Measurements from ENCODE around the gene KCNC1. TPM values are rescaled to one million over a fixed set of nuclear protein-coding genes. Genes with fewer than 3 reads are reported as not detected.

Gene KCNC1
- not detected for total RNA-seq

DNA sequence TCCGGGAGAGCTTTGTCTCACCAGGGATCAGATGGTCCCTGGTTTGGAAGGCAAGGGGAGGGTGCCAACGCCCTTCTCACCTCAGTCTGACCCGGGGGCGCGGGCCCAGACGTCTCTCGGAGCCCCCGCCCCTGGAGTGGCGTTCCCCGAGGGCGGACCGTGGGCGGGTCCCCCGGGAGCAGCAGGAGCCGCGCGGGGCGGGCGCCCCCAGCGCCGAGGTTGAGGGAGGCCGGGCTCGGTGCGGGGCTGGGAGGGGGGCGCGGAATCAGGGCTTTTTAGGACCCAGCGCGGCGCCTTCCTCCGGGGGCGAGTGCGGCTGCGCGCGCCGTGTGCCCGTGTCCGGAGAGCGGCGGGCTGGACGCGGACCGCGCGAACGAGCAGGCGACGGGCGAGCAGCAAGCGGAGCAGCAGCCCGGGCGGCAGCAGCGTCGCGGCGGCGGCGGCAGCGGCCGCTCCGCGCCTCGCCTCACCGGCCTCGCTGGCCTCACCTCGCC is at the start of gene KCNC1:
Gene KCNC1 (plus strand): TSS at position 364 of the 494 bp plus-strand sequence. CDS start 1,222 bp downstream, outside the sequence.
- 0% methylated on average over 6 to 17 of the region's 66 CpGs for WGBS, 2 donors
- Histone ChIP-seq H3K4me1 (peaks cover 0 to 23% (median 9%) of the 10 kb centered on the region in 4 donors), H3K9me3 (no peaks in the 10 kb centered on the region), H3K4me3 (peak within 1 kb of the TSS; percentile 18 to 49 (median 26)), H3K27ac (no peak within 1 kb of the TSS), H3K36me3 (no peaks in the 10 kb centered on the region), H3K27me3 (peaks cover 0 to 86% of the 10 kb centered on the region in 2 donors)
- TF ChIP-seq, protein P1, sequence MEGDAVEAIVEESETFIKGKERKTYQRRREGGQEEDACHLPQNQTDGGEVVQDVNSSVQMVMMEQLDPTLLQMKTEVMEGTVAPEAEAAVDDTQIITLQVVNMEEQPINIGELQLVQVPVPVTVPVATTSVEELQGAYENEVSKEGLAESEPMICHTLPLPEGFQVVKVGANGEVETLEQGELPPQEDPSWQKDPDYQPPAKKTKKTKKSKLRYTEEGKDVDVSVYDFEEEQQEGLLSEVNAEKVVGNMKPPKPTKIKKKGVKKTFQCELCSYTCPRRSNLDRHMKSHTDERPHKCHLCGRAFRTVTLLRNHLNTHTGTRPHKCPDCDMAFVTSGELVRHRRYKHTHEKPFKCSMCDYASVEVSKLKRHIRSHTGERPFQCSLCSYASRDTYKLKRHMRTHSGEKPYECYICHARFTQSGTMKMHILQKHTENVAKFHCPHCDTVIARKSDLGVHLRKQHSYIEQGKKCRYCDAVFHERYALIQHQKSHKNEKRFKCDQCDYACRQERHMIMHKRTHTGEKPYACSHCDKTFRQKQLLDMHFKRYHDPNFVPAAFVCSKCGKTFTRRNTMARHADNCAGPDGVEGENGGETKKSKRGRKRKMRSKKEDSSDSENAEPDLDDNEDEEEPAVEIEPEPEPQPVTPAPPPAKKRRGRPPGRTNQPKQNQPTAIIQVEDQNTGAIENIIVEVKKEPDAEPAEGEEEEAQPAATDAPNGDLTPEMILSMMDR (IDR thresholded peaks at IDR 0.05), result no peak
- TF ChIP-seq EP300 (IDR thresholded peaks at IDR 0.05), result no peak
- no peak for TF ChIP-seq POLR2A (IDR thresholded peaks at IDR 0.05)
- DNase-seq (ENCODE audit: low spot score in 2 of 2), result no peak

DNA sequence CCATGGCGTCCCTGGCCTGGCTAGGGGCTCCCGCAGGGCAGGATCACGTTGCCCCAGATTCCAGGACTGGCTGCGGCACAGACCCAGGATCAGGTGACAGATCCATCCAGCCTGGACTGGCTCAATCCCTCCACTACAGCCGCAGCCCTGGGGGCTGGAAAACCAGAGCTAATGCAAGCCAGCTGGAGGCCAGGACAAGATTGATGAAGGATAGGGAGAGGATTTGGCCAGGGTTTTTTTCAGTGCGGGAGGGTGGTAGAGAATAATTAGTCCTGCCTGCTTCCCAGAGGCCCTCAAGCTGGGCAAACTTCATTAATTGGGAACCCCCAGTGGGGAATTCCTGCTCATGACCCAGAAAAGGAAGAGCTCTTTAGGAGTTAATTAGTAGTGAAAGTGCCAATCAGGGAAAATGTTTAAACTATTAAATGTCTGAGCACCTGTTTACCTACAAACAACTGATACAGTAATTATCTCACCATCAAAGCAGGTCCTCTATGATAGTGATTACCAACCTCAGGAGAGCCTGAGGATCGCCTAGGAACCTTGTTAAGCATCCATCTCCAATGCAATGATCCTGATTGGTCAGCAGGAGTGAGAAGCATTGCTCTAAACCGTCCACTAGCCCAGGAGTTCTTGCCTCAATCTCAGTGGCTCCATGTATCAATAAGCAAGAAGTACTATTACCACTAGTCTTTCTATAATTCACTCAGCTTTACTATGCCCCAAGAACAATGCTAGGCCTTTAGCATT is 48.2 kb upstream of the KCNC1 start:
- no peaks in the 10 kb centered on the region for H3K36me3 ChIP-seq
- 28 to 32% methylated on average over 7 to 8 of the region's 8 CpGs for WGBS, 2 donors
- no peaks in the 10 kb centered on the region for H3K9me3 ChIP-seq
- no peak overlapping the region for H3K27ac ChIP-seq
- no peak overlapping the region for H3K4me3 ChIP-seq
- TF ChIP-seq EP300 (IDR thresholded peaks at IDR 0.05), result no peak
- no peak for TF ChIP-seq POLR2A (IDR thresholded peaks at IDR 0.05)
- TF ChIP-seq, protein P1 (IDR thresholded peaks at IDR 0.05), result no peak
- no peaks in the 10 kb centered on the region for H3K4me1 ChIP-seq
- peaks cover 0 to 5% of the 10 kb centered on the region in 2 donors for H3K27me3 ChIP-seq
- DNase-seq (ENCODE audit: low spot score in 2 of 2), result no peak

DNA sequence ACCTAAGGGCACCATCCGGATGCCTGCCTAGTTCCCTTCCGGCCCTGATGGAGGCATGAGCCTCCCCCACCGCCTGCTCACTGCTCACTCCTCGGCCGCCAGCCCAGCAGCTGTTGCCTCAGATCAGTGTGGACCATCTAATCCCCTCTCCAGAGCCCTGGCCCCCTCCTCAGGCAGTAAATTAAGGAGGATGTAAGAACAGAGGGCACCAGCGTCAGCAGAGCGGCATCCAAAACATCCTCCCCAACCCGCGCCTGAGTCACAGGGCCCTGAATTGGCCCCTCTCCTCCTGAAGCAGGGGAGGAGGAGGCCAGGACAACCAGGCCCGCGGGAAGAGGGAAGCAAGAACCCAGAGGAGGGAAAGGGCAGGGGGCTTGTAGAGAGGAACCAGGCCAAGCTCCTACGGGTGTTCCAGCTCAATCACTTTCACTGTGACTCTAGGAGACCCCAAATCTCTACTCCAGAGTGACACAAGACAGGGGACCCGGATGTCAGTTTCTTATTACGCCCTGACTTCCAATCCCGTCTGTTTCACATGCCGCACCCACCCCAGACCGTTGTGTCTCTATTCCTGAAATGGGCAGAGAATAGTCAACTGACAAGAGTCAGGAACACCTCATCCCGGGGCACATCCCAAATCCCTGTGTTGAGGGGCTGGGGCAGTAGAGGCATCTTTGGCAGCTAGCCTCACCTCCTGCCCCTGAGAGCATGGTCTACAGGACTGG is 46.5 kb upstream of the KCNC1 start:
- no peak overlapping the region for H3K4me3 ChIP-seq
- 85% methylated on average over 18 of the region's 18 CpGs for WGBS, 2 donors
- no peaks in the 10 kb centered on the region for H3K9me3 ChIP-seq

DNA sequence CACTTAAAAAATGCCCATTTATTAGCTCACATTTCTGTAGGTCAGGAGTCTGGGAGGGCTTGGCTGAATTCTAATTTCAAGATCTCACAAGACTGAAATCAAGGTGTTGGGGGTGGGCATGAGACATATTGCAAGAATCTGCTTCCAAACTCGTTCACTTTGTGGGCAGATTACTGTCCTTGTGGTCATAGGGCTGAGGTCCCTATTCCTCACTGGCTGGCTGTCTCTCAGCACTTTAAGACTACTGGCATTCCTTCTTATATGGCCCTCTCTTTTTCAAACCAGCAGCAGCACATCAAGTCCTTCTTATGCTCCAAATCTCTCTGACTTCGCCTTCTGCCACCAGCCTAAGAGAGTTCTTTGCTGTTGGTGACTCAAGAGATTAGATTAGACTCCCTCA is 43.0 kb upstream of the KCNC1 start:
- peaks cover 0 to 26% of the 10 kb centered on the region in 2 donors for H3K27me3 ChIP-seq
- H3K9me3 ChIP-seq, result no peaks in the 10 kb centered on the region
- H3K27ac ChIP-seq, result no peak overlapping the region
- WGBS, 2 donors, result 39 to 60% methylated on average over 2 of the region's 2 CpGs
- no peak for DNase-seq (ENCODE audit: low spot score in 2 of 2)
- no peaks in the 10 kb centered on the region for H3K36me3 ChIP-seq
- no peak overlapping the region for H3K4me3 ChIP-seq
- TF ChIP-seq, protein P1 (IDR thresholded peaks at IDR 0.05), result no peak
- TF ChIP-seq EP300 (IDR thresholded peaks at IDR 0.05) (no peak), POLR2A (IDR thresholded peaks at IDR 0.05) (no peak)
- no peaks in the 10 kb centered on the region for H3K4me1 ChIP-seq

More for the DNA sequence above, 46.5 kb upstream of the KCNC1 start:
- no peak for TF ChIP-seq EP300 (IDR thresholded peaks at IDR 0.05)
- TF ChIP-seq POLR2A (IDR thresholded peaks at IDR 0.05), result no peak
- TF ChIP-seq, protein P1 (IDR thresholded peaks at IDR 0.05), result no peak
- Histone ChIP-seq H3K27ac (no peak overlapping the region), H3K27me3 (peaks cover 0 to 5% of the 10 kb centered on the region in 2 donors), H3K36me3 (no peaks in the 10 kb centered on the region), H3K4me1 (no peaks in the 10 kb centered on the region)
- no peak for DNase-seq (ENCODE audit: low spot score in 2 of 2)

DNA sequence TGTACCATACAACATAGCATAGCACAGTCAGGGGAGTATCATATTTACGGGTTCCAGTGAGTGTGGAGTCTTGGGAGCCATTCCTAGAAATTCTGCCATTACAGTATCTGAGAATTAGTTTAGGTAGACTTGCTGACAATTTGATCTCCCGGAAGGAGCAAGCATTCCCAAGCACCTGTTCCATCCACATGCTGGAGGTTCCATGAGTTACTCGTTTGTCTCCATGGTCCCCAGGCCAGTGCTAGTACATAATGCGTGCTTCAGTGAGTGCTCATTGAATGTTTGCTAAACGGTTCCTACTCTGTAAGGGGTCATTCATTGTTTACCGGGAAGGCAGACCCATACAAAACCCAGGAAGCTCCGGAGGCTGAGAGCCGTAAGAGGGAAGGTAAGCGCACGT is 42.6 kb upstream of the KCNC1 start:
- TF ChIP-seq POLR2A (IDR thresholded peaks at IDR 0.05) (no peak), EP300 (IDR thresholded peaks at IDR 0.05) (no peak)
- TF ChIP-seq, protein P1 (IDR thresholded peaks at IDR 0.05), result no peak
- WGBS, 2 donors, result 69 to 70% methylated on average over 10 of the region's 10 CpGs
- no peaks in the 10 kb centered on the region for H3K4me1 ChIP-seq
- no peak overlapping the region for H3K27ac ChIP-seq
- no peak for DNase-seq (ENCODE audit: low spot score in 2 of 2)
- H3K4me3 ChIP-seq, result no peak overlapping the region
- no peaks in the 10 kb centered on the region for H3K9me3 ChIP-seq
- H3K27me3 ChIP-seq, result peaks cover 0 to 29% of the 10 kb centered on the region in 2 donors
- no peaks in the 10 kb centered on the region for H3K36me3 ChIP-seq

Data from tibial nerve (tissue), 4 donors.